Hematopoietic multipotent progenitor cell treated with erythropoietin and hydrocortisone succinate and interleukin-3 and kit ligand, for 17 days (in vitro differentiated cells): ENCODE results near the gene TESPA1.
"Not testable (repeated sequence)": the region's sequence is repeated elsewhere in the genome, so short reads cannot be mapped to it uniquely, and the experiment has no call there.

Experiments
- DNase-seq: peaks from one replicate; pipeline ENCODE4 v3.0.0-alpha.2; 2015; ENCODE audit warnings: low spot score

Gene TESPA1

DNA sequence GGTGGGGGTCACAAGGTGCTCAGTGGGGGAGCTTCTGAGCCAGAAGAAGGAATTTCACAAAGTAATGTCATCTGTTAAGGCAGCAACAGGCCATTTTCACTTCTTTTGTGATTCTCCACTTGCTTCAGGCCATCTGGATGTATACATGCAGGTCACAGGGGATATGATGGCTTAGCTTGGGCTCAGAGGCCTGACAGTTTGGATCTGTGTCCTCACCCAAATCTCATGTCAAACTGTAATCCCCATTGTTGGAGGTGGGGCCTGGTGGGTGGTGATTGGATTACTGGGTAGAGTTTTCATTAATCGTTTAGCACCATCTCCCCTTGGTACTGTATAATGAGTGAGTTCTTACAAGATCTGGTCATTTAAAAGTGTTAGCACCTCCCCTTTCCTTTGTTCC lies 36.4 kb downstream of the TESPA1 start:
- DNase-seq: no peak

DNA sequence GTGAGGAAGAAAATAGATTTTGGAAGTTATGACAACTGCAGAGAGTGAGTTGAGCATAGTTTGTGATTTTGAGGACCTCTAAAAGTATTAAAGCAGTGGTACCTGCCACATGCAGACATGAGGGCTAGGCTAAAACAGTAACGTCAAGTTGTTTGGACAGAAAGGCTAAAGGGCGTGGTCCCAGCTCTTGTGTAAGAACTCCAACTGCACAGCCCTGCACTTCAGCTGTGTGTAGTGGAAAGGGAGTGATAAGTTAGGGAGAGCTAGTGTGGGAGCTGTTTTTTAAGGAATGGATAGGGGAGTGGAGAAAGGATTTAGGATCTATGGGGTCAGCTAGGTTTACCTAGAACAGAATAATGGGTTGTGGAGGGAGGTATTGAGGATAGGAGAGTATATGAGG lies 39.5 kb downstream of the TESPA1 start:
- no peak for DNase-seq

DNA sequence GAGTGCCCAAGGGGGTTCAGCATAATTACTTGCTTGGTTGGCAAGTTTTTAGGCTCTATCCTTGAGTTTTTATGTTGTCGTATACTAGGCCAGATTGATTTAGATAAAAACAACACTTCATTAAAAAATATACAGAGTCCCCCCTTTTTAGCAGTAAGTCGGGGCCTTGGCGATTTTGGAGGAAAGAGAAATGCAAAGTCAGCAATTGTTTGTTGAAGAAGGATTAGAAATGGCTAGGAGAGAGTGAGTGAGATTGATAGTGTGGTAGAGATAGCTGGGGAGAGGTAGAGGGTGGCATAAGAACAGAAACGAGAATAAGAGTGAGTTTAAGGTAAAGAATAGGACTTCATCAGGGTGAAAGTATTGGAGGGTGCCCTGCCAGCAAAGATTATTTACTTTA lies 41.3 kb downstream of the TESPA1 start:
- DNase-seq: not testable (repeated sequence)

DNA sequence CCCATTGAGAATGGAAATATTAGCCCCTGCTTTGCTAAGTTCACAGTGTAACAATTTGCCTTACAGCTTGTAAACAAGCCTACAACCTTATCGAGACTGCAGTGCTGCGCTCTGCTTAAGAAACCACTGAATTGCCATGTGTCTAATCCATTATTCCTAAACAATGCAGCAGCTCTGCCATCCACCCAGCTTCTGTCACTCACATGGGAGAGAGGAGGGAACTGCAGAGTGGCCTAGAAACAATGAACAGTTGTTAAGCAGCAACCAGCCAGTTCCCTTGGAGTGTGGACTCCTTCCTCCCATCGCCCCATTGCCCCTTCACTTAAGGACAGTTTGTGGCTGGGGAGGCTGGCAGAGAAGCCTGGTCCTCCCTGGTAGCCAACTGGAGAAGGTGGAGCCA lies 42.9 kb downstream of the TESPA1 start:
- DNase-seq: no peak

DNA sequence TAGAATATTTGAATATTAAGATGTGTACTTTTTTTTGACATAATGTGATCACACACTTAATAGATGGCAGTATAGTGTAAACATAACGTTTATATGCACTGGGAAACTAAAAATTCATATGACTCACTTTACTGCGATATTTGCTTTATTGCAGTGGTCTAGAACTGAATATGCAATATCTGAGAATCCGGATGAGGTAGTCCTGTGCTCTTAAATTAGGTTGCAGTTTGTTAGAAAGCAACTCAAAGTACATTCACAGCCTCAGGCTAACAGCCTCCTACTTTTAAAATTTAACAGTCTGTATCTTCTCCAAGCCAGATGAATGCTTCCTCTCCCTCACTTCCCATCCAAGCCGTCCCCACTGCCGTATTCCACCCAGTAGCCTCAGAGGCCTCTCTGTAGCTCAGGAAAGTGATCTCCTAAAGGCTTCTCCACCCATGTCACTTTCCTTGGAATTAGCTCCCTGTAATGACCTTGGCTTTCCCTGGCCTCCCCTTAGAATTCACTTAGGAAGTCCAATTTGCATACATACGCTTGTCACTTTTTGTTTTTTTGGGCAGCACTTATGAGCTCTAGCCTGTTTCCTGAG lies 43.7 kb downstream of the TESPA1 start:
- DNase-seq: no peak

DNA sequence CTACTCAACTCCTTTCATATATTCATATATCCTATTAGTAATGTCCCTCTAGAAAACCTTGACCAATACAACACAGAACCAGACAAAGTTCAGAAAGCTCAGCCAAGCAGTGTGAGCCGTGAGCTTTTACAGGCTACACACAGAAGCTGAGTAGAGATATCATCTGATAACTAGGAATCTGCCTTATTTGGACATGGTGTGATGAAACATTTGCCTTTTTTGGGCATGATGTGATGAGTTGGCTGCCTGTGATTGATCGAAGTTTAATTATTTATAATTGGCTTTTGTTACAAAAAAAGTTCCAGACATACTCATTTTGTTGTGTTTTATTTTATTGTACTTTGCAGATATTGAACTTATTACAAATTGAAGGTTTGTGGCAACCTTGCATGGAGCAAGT lies 46.6 kb downstream of the TESPA1 start:
- no peak for DNase-seq

DNA sequence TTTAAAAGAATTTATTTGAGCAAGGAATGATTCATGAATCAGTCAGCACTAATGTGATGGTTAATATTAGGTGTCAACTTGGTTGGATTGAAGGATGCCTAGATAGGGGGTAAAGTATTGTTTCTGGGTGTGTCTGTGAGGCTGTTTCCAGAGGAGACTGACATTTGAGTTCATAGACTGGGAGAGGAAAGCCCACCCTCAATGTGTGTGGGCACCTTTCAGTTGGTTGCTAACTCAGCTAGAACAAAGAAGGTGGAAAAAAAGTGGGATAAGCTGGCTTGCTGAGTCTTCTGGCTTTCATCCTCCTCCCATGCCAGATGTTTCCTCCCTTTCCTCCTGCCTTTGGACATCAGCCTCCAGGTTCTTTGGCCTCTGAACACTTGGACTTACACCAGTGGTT lies 47.2 kb downstream of the TESPA1 start:
- no peak for DNase-seq

DNA sequence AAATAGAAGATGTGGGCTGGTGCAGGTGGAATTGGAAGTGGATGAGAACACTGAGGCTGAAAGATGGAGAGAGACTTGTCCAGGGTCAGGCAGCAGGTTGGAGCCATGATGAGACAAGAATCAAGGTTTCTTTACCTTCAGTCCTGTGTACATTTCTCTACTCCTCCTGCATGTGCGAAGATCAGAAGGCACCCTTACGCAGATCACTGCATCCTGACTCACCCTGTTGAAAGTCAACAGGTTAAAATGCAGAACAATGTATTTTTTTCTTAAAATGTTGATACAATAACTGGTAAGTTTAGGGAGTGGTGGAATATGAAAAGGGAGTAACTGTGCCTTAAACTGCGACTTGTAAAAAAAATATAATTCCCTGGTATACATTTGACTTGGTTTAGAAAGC lies 47.8 kb downstream of the TESPA1 start:
- no peak for DNase-seq

DNA sequence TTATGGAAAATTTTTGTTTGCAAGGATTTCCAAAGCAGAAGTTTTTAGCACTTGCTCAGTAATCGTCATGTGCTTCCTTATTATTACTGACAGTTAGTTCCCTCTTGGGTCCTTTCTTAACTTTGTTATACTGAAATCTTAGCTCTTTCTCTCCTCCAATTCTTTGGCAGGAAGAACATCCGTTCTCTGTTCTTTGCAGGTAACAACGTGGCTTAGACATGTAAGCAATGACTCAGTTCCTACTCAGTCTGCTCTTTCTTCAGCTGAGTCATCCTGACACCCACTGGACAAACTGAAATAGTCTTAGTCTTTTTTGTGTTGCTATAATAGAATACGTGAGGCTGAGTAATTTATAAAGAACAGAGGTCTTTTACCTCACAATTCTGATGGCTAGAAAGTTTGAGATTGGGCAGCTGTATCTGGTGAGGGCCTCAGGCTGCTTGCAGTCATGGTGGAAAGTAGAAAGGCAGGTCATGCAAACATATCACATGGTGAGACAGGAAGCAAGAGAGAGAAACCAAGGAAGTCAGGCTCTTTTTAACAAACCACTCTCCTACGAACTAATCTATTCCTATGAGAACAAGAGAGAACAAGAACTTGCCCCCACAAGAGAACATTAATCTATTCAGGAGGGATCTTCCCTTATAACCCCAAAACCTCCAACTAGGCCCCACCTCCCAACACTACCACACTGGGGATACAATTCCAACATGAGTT lies 49.2 kb downstream of the TESPA1 start:
- DNase-seq: peak; percentile 64

DNA sequence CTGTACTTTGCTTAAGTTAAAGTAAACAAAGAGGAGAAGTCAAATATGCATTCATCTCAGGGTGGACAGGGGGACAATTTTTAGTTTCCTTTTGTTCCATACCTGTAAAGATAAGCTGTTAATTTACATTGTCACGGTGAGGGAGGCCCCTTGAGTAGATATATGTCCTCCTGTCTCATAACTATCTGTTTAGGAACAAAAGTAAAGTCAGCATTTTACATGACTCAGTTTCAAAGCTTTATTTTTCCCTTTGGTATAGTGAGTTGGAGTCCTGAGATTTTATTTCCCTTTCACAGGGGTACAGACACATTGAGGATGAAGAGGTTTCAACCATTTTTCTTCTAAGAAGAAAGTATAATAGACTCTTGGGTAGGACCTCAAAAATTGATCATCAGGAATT lies 50.1 kb downstream of the TESPA1 start:
- DNase-seq: no peak

DNA sequence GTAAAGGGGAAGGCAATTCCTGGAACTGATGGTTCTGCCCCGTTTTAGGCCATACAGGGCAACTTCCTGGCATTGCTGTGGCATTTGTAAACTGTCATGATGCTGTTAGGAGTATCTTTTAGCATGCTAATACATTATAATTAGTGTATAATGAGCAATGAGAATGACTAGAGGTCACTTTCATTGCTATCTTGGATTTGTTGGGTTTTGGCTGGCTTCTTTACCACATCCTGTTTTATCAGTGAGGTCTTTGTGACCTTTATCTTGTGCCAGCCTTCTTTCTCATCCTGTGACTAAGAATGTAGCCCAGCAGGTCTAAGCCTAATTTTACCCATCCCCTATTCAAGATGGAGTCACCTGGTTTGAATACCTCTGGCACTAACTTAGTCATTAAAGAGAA lies 51.2 kb downstream of the TESPA1 start:
- DNase-seq: no peak

DNA sequence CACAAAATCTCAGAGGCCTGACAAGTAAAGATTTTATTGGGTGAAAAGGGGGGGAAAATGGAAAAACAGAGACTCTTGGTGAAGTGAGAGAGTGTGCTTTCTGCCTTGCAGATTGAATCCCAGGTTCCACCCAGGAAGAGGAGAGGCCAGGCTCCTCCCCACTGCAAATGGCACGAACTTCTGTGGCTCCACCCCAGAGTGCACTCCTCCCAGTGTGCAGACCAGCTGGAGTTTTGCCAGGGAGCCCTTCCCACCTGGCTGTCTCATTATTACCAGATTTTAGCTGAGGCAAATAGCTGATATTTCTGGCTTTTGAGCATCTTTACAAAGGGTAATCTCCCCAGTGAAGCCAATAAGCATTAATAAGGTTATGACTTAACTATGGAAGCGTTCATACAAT lies 51.9 kb downstream of the TESPA1 start:
- DNase-seq: peak; percentile 42

DNA sequence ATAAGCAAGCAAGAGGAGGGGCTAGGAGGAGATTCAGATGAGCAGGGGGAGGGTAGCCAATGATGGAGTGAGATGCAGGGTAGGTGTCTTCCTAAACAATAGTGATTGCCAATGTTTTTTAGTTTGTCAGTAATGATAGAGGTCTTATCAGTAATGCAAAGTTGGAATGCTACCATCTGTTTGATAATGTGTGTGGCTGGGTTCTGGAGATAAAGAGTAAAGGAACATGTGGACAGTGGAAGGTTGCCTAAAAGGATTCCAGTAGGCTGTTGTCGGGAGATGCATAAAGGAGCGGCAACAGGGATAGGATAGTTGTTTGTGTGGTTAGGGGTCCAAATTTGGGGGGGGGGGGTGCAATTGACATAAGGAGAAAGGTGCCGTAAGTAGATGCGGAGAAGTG lies 52.5 kb downstream of the TESPA1 start:
- no peak for DNase-seq

DNA sequence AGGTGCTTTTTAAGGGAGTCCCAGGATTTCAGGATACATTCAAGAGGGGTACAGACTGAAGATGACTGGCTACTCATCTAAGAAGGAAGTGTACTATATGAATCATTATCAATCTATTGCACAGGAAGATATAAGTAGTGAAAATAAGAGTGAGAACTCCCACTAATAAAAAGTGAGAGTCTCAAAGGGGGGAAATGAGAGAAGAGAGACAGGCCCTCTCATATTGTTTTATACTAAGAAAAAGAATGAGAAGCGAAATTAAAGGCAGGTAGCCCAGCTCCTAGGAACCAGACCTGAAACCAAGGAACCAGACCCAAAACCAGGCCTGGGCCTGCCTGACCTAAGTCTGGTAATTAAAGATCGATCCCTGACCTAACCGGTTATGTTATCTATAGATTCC lies 54.6 kb downstream of the TESPA1 start:
- no peak for DNase-seq

DNA sequence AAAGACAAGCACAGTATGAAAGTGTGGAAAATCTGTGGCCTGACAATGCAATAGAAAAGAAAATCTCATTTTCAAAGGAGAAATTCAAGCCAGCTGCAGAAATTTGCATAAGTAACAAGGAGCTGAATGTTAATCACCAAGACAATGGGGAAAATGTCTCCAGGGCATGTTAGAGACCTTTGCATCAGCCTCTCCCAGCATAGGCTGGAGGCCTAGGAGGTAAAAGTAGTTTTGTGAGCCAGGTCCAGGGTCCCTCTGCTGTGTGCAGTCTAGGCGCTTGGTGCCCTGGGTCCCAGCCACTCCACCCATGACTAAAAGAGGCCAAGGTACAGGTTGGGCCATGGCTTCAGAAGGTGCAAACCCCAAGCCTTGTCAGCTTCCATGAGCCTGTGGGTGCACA lies 58.3 kb downstream of the TESPA1 start:
- no peak for DNase-seq

DNA sequence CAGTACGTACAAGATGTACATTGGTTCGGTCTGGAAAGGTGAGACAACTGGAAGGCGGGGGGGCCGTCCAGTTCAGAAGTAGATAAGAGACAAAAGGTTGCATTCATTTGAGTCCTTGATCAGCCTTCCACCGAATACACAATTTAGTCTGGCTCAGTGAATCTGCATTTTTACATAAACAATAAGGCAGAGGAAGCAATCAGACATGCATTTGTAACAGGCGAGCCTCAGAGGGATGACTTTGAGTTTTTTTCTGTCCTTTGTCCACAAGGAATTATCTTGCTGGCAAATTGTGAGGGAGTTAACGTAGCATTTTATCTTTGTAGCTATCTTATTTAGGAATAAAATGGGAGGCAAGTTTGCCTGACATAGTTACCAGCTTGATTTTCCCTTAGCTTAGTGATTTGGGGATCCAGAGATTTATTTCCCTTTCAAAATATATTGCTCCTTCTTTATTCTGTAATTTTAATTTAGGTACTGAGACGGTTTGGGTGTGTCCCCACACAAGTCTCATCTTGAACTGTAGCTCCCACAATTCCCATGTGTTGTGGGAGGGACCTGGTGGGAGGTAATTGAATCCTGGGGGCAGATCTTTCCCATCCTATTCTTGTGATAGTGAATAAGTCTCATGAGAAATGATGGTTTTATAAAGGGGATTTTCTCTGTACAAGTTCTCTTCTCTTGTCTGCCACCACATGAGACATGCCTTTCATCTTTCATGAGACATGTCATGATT lies 59.4 kb downstream of the TESPA1 start:
- no peak for DNase-seq

DNA sequence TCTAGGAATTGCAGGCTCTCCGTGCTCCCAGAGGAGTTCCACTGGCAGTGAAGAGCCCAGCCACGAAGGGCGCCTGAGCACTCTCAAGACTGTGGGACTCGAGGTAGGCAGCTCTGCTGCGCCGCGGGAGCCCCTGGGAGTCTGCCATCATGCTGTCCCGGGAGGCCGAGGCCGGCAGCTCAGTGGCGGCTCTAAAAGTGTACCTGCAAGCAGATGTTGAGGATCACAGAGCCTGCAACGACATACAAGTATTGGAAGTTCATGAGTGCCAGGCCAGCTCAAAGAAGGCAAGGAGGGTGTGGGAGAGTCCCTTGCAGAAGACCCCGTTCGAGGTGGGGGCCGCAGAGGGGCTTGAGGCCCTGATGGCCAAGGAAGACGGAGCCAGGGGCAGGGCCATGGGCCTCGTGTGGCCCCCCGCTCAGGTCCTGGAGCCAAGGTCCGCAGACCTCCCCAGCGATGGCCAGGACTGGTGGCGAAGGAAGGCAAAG lies 67.5 kb downstream of the TESPA1 start:
- no peak for DNase-seq
